MM.1S (cell line): ENCODE measurements around the gene NRG2.

Experiments used
- EZH2 ChIP-seq: fragments of 300-600 bp; sonication (generic); optimal IDR thresholded peaks from 2 replicates; pipeline ENCODE3; 2017; ENCODE audit warnings: low read depth, mild to moderate bottlenecking, antibody characterized with exemption, low read length, mixed read lengths
- EZH2phosphoT487 ChIP-seq: fragments of 300-600 bp; sonication (generic); IDR thresholded peaks from 2 replicates; pipeline ENCODE4 v1.6.1; 2018; ENCODE audit warnings: antibody characterized with exemption, low read length
- TF ChIP-seq, protein P1 (sequence below): fragments of 300-600 bp; sonication (generic); IDR thresholded peaks from 2 replicates; pipeline ENCODE4 v1.5.1; 2016; ENCODE audit warnings: antibody characterized with exemption, low read length, mixed read lengths

DNA sequence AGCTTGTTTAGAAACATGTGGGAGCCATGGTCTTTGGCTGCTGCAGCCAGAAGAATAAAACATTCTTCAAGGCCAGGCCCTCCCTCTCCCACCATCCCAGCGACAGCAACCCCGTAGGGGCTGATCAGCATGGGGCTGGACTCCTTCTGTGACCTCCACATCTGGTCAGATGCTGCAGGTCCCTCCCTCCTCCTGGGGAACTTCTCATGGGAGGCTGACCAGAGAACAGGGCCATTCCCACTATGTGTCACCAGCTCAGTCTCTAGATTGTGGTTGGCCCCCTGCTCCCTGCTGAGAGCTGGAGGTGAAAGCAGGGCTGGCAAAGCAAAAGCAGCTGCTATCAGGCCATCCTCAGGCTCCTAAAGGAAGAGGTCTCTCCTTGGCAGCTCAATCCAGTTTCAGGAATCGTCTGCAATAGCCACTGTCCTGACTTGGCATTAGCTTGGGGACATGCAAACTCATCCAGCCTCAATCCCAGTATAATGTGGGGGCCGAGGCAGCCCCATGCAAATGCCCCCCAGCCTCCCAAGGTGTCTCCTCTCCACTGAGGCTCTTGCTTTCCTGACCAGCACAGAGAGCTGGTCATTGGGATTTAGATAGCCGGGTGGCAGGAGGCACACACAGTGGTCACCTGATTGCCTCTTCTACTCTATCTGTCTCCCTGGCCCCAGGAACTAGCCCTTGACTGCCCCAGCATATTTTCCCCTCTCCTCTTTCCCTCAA, 81.5 kb downstream of the NRG2 start:
- TF ChIP-seq, protein P1, sequence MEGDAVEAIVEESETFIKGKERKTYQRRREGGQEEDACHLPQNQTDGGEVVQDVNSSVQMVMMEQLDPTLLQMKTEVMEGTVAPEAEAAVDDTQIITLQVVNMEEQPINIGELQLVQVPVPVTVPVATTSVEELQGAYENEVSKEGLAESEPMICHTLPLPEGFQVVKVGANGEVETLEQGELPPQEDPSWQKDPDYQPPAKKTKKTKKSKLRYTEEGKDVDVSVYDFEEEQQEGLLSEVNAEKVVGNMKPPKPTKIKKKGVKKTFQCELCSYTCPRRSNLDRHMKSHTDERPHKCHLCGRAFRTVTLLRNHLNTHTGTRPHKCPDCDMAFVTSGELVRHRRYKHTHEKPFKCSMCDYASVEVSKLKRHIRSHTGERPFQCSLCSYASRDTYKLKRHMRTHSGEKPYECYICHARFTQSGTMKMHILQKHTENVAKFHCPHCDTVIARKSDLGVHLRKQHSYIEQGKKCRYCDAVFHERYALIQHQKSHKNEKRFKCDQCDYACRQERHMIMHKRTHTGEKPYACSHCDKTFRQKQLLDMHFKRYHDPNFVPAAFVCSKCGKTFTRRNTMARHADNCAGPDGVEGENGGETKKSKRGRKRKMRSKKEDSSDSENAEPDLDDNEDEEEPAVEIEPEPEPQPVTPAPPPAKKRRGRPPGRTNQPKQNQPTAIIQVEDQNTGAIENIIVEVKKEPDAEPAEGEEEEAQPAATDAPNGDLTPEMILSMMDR, result no peak
- TF ChIP-seq EZH2phosphoT487 (no peak), EZH2 (no peak)
